ENCODE data around the gene LCP2. TPM values are rescaled to one million over a fixed set of nuclear protein-coding genes. Genes with fewer than 3 reads are reported as not detected.
A peak's percentile ranks its signal among the peaks of the same experiment; 100 is the strongest.

Gene LCP2
- total and polyA plus RNA-seq, 3 experiments from 2014 or later: 219 to 288 (median 224) TPM

- peaks cover 41 to 97% (median 62%) of the 10 kb centered on the region in 3 donors for H3K36me3 Mint-ChIP-seq
Measured at GRCh38 chr5:170289764-170290163, 7.8 kb downstream of the LCP2 start.

GRCh38 chr5:170289121-170289520 lies 8.5 kb downstream of the LCP2 start:
- Mint-ChIP-seq H3K27ac (peak overlapping the region; percentile 93 to 99 (median 97)), H3K36me3 (peaks cover 42 to 97% (median 59%) of the 10 kb centered on the region in 3 donors), H3K9me3 (no peaks in the 10 kb centered on the region), H3K4me3 (peak overlapping the region; percentile 72 to 100 (median 98)), H3K27me3 (no peaks in the 10 kb centered on the region), H3K4me1 (peaks cover 95 to 100% (median 100%) of the 10 kb centered on the region in 3 donors)
- CTCF ChIA-PET: interaction anchor here (0.7 to 22.4 kb wide), 7 partner anchors 11 to 50 kb away, joined by 3 to 292 read pairs (median 4); no protein-coding TSS in a partner anchor
- Histone ChIP-seq H3K4me1 (ENCODE audit: insufficient read depth, low read length) (peaks cover 98% of the 10 kb centered on the region), H3K27ac (ENCODE audit: low read depth, low read length) (peak overlapping the region; percentile 29), H3K27me3 (ENCODE audit: insufficient read depth, low read length, poor library complexity, severe bottlenecking) (no peaks in the 10 kb centered on the region), H3K4me3 (ENCODE audit: low read length) (peak overlapping the region; percentile 22), H3K9me3 (ENCODE audit: low read length) (no peaks in the 10 kb centered on the region), H3K36me3 (ENCODE audit: insufficient read depth, low read length) (peaks cover 82% of the 10 kb centered on the region)
- POLR2A ChIA-PET: interaction anchor here (0.7 to 16.5 kb wide), 6 partner anchors 8 to 59 kb away, joined by 3 to 290 read pairs (median 5); partner anchors contain the start of gene LCP2
- no peak for DNase-seq

More at GRCh38 chr5:170289764-170290163, 7.8 kb downstream of the LCP2 start:
- Mint-ChIP-seq H3K27me3 (no peaks in the 10 kb centered on the region), H3K9me3 (no peaks in the 10 kb centered on the region), H3K27ac (peak overlapping the region; percentile 93 to 99 (median 97)), H3K4me1 (peaks cover 95 to 100% (median 100%) of the 10 kb centered on the region in 3 donors), H3K4me3 (peak overlapping the region; percentile 79 to 100 (median 99))
- Histone ChIP-seq H3K4me1 (ENCODE audit: insufficient read depth, low read length) (peaks cover 94% of the 10 kb centered on the region), H3K27ac (ENCODE audit: low read depth, low read length) (peak overlapping the region; percentile 39), H3K4me3 (ENCODE audit: low read length) (no peak overlapping the region), H3K36me3 (ENCODE audit: insufficient read depth, low read length) (peaks cover 81% of the 10 kb centered on the region), H3K9me3 (ENCODE audit: low read length) (no peaks in the 10 kb centered on the region), H3K27me3 (ENCODE audit: insufficient read depth, low read length, poor library complexity, severe bottlenecking) (no peaks in the 10 kb centered on the region)
- DNase-seq: no peak
- ChIA-PET POLR2A (interaction anchor here (0.7 to 16.5 kb wide), 5 partner anchors 11 to 59 kb away, joined by 3 to 290 read pairs (median 4); no protein-coding TSS in a partner anchor), CTCF (interaction anchor here (0.7 to 22.4 kb wide), 6 partner anchors 10 to 49 kb away, joined by 3 to 292 read pairs (median 24); no protein-coding TSS in a partner anchor)

GRCh38 chr5:170288551-170288950 lies 9.0 kb downstream of the LCP2 start:
- POLR2A ChIA-PET: interaction anchor here (1.0 to 16.5 kb wide), 5 partner anchors 9 to 46 kb away, joined by 3 to 290 read pairs (median 6); partner anchors contain the start of gene LCP2
- Mint-ChIP-seq H3K9me3 (no peaks in the 10 kb centered on the region), H3K36me3 (peaks cover 37 to 96% (median 60%) of the 10 kb centered on the region in 3 donors), H3K27me3 (no peaks in the 10 kb centered on the region), H3K4me3 (peak overlapping the region; percentile 72 to 100 (median 98)), H3K27ac (peak overlapping the region; percentile 93 to 99 (median 97)), H3K4me1 (peaks cover 100% of the 10 kb centered on the region in 3 donors)
- peak overlapping the region; percentile 22 for H3K4me3 ChIP-seq (ENCODE audit: low read length)
- peaks cover 98% of the 10 kb centered on the region for H3K4me1 ChIP-seq (ENCODE audit: insufficient read depth, low read length)
- DNase-seq: no peak
- peak overlapping the region; percentile 29 for H3K27ac ChIP-seq (ENCODE audit: low read depth, low read length)
- H3K36me3 ChIP-seq (ENCODE audit: insufficient read depth, low read length): peaks cover 87% of the 10 kb centered on the region
- no peaks in the 10 kb centered on the region for H3K27me3 ChIP-seq (ENCODE audit: insufficient read depth, low read length, poor library complexity, severe bottlenecking)
- H3K9me3 ChIP-seq (ENCODE audit: low read length): no peaks in the 10 kb centered on the region
- CTCF ChIA-PET: interaction anchor here (0.8 to 22.4 kb wide), 6 partner anchors 10 to 46 kb away, joined by 3 to 292 read pairs (median 4); no protein-coding TSS in a partner anchor

GRCh38 chr5:170288151-170288550 lies 9.4 kb downstream of the LCP2 start:
- no peak for DNase-seq
- H3K9me3 Mint-ChIP-seq: no peaks in the 10 kb centered on the region
- ChIA-PET POLR2A (interaction anchor here (1.0 to 16.5 kb wide), 3 partner anchors 9 to 26 kb away, joined by 3 to 290 read pairs (median 6); partner anchors contain the start of gene LCP2), CTCF (interaction anchor here (1.0 to 22.4 kb wide), 6 partner anchors 11 to 52 kb away, joined by 3 to 292 read pairs (median 7); no protein-coding TSS in a partner anchor)
- peaks cover 100% of the 10 kb centered on the region in 3 donors for H3K4me1 Mint-ChIP-seq
- H3K36me3 Mint-ChIP-seq: peaks cover 38 to 96% (median 61%) of the 10 kb centered on the region in 3 donors
- peak overlapping the region; percentile 72 to 100 (median 98) for H3K4me3 Mint-ChIP-seq
- H3K27ac Mint-ChIP-seq: peak overlapping the region; percentile 93 to 99 (median 97)
- peaks cover 98% of the 10 kb centered on the region for H3K4me1 ChIP-seq (ENCODE audit: insufficient read depth, low read length)
- no peak overlapping the region for H3K27ac ChIP-seq (ENCODE audit: low read depth, low read length)
- peaks cover 87% of the 10 kb centered on the region for H3K36me3 ChIP-seq (ENCODE audit: insufficient read depth, low read length)
- no peak overlapping the region for H3K4me3 ChIP-seq (ENCODE audit: low read length)
- no peaks in the 10 kb centered on the region for H3K9me3 ChIP-seq (ENCODE audit: low read length)
- no peaks in the 10 kb centered on the region for H3K27me3 ChIP-seq (ENCODE audit: insufficient read depth, low read length, poor library complexity, severe bottlenecking)
- no peaks in the 10 kb centered on the region for H3K27me3 Mint-ChIP-seq

GRCh38 chr5:170287532-170287931 lies 10.0 kb downstream of the LCP2 start:
- no peaks in the 10 kb centered on the region for H3K27me3 ChIP-seq (ENCODE audit: insufficient read depth, low read length, poor library complexity, severe bottlenecking)
- H3K27ac Mint-ChIP-seq: peak overlapping the region; percentile 89 to 99 (median 96)
- no peaks in the 10 kb centered on the region for H3K9me3 Mint-ChIP-seq
- ChIA-PET POLR2A (interaction anchor here (1.0 to 16.5 kb wide), 3 partner anchors 10 to 27 kb away, joined by 3 to 290 read pairs (median 6); partner anchors contain the start of gene LCP2), CTCF (interaction anchor here (0.9 to 22.4 kb wide), 9 partner anchors 8 to 52 kb away, joined by 3 to 292 read pairs (median 3); partner anchors contain the start of gene LCP2)
- peaks cover 34 to 96% (median 60%) of the 10 kb centered on the region in 3 donors for H3K36me3 Mint-ChIP-seq
- peaks cover 98% of the 10 kb centered on the region for H3K4me1 ChIP-seq (ENCODE audit: insufficient read depth, low read length)
- H3K4me3 ChIP-seq (ENCODE audit: low read length): peak overlapping the region; percentile 17
- H3K9me3 ChIP-seq (ENCODE audit: low read length): no peaks in the 10 kb centered on the region
- H3K27me3 Mint-ChIP-seq: no peaks in the 10 kb centered on the region
- no peak for DNase-seq
- H3K4me1 Mint-ChIP-seq: peaks cover 100% of the 10 kb centered on the region in 3 donors
- peak overlapping the region; percentile 69 to 98 (median 75) for H3K4me3 Mint-ChIP-seq
- H3K27ac ChIP-seq (ENCODE audit: low read depth, low read length): no peak overlapping the region
- H3K36me3 ChIP-seq (ENCODE audit: insufficient read depth, low read length): peaks cover 87% of the 10 kb centered on the region

- Mint-ChIP-seq H3K9me3 (no peaks in the 10 kb centered on the region), H3K4me3 (peak overlapping the region; percentile 10 to 76 (median 61)), H3K4me1 (peaks cover 100% of the 10 kb centered on the region in 3 donors), H3K36me3 (peaks cover 27 to 96% (median 57%) of the 10 kb centered on the region in 3 donors), H3K27me3 (no peaks in the 10 kb centered on the region), H3K27ac (peak overlapping the region in 7 of 8 donors; percentile 93 to 99 (median 97))
- peaks cover 98% of the 10 kb centered on the region for H3K4me1 ChIP-seq (ENCODE audit: insufficient read depth, low read length)
- no peaks in the 10 kb centered on the region for H3K9me3 ChIP-seq (ENCODE audit: low read length)
- H3K27me3 ChIP-seq (ENCODE audit: insufficient read depth, low read length, poor library complexity, severe bottlenecking): no peaks in the 10 kb centered on the region
- POLR2A ChIA-PET: interaction anchor here (16.5 kb wide), 1 partner anchor 9 kb away, joined by 290 read pairs; no protein-coding TSS in a partner anchor
- H3K36me3 ChIP-seq (ENCODE audit: insufficient read depth, low read length): peaks cover 79% of the 10 kb centered on the region
- H3K27ac ChIP-seq (ENCODE audit: low read depth, low read length): no peak overlapping the region
- no peak for DNase-seq
- H3K4me3 ChIP-seq (ENCODE audit: low read length): no peak overlapping the region
- CTCF ChIA-PET: interaction anchor here (0.6 to 22.4 kb wide), 8 partner anchors 9 to 53 kb away, joined by 3 to 292 read pairs (median 4); partner anchors contain the start of gene LCP2
Measured at GRCh38 chr5:170286386-170286925, 11.1 kb downstream of the LCP2 start.

- H3K4me3 ChIP-seq (ENCODE audit: low read length): no peak overlapping the region
Measured at GRCh38 chr5:170285181-170285580, 12.4 kb downstream of the LCP2 start.

More at GRCh38 chr5:170285181-170285580, 12.4 kb downstream of the LCP2 start:
- no peaks in the 10 kb centered on the region for H3K9me3 Mint-ChIP-seq
- ChIA-PET CTCF (interaction anchor here (1.4 to 22.4 kb wide), 3 partner anchors 10 to 18 kb away, joined by 5 to 292 read pairs (median 182); no protein-coding TSS in a partner anchor), POLR2A (interaction anchor here (16.5 kb wide), 1 partner anchor 8 kb away, joined by 290 read pairs; no protein-coding TSS in a partner anchor)
- H3K36me3 Mint-ChIP-seq: peaks cover 27 to 94% (median 50%) of the 10 kb centered on the region in 3 donors
- Histone ChIP-seq H3K27me3 (ENCODE audit: insufficient read depth, low read length, poor library complexity, severe bottlenecking) (no peaks in the 10 kb centered on the region), H3K36me3 (ENCODE audit: insufficient read depth, low read length) (peaks cover 70% of the 10 kb centered on the region), H3K4me1 (ENCODE audit: insufficient read depth, low read length) (peaks cover 98% of the 10 kb centered on the region), H3K9me3 (ENCODE audit: low read length) (no peaks in the 10 kb centered on the region), H3K27ac (ENCODE audit: low read depth, low read length) (no peak overlapping the region)
- peak overlapping the region; percentile 13 to 79 (median 67) for H3K4me3 Mint-ChIP-seq
- H3K27ac Mint-ChIP-seq: peak overlapping the region; percentile 93 to 99 (median 97)
- DNase-seq: no peak
- peaks cover 98 to 100% (median 100%) of the 10 kb centered on the region in 3 donors for H3K4me1 Mint-ChIP-seq
- no peaks in the 10 kb centered on the region for H3K27me3 Mint-ChIP-seq

Measured in CD8-positive, alpha-beta memory T cell (primary cell).